Measurements from ENCODE around the gene LARP1. TPM values are rescaled to one million over a fixed set of nuclear protein-coding genes. Genes with fewer than 3 reads are reported as not detected.

The LARP1 gene
- polyA plus RNA-seq, 2 of the 4 experiments (the other 2 are of a cell fraction): 87.0 to 112 TPM

- TF ChIP-seq JUNB (IDR thresholded peaks at IDR 0.05) (no peak), FOXS1 (CRISPR knock-in tag; IDR thresholded peaks at IDR 0.05) (peak; percentile 85; the same call in 1 of the 2 replicates), HOXB13 (CRISPR knock-in tag; IDR thresholded peaks at IDR 0.05; ENCODE audit: low read depth) (peak; percentile 93), BCL3 (IDR thresholded peaks at IDR 0.05) (no peak; the same call in 1 of the 3 replicates), ELK1 (IDR thresholded peaks at IDR 0.05; ENCODE audit: low read depth, low read length) (no peak), CHD2 (IDR thresholded peaks at IDR 0.05; ENCODE audit: low read length, partially characterized antibody) (no peak), TFCP2L1 (CRISPR knock-in tag; IDR thresholded peaks at IDR 0.05) (peak; percentile 84; the same call in 1 of the 2 replicates), CBX2 (IDR thresholded peaks at IDR 0.05; ENCODE audit: borderline replicate concordance, low read depth) (no peak), CHD4 (IDR thresholded peaks at IDR 0.05; ENCODE audit: borderline replicate concordance) (no peak), FOSB (CRISPR knock-in tag; IDR thresholded peaks at IDR 0.05) (peak; percentile 79), MAX (IDR thresholded peaks at IDR 0.05) (peak; percentile 100), CBX8 (IDR thresholded peaks at IDR 0.05) (no peak), HOXB5 (CRISPR knock-in tag; IDR thresholded peaks at IDR 0.05) (peak; percentile 94; the same call in 1 of the 2 replicates), MAFK (IDR thresholded peaks at IDR 0.05; ENCODE audit: partially characterized antibody) (no peak), USF2 (IDR thresholded peaks at IDR 0.05) (peak; percentile 79), E2F6 (IDR thresholded peaks at IDR 0.05; ENCODE audit: borderline replicate concordance, low read depth) (peak; percentile 97), FOSL2 (IDR thresholded peaks at IDR 0.05) (no peak), FOSL2 (CRISPR knock-in tag; IDR thresholded peaks at IDR 0.05) (no peak; the same call in 1 of the 2 replicates), NFE2L2 (conservative IDR thresholded peaks at IDR 0.05; ENCODE audit: low read length) (no peak), HOXA7 (CRISPR knock-in tag; IDR thresholded peaks at IDR 0.05) (0 out of 2 replicates have a peak, but pooled peaks have one; percentile 65), HES2 (IDR thresholded peaks at IDR 0.05) (no peak), KDM1A (IDR thresholded peaks at IDR 0.05; ENCODE audit: low read depth) (0 out of 2 replicates have a peak, but pooled peaks have one; percentile 14), ZNF302 (CRISPR knock-in tag; IDR thresholded peaks at IDR 0.05) (0 out of 2 replicates have a peak, but pooled peaks have one; percentile 77), NPAS2 (CRISPR knock-in tag; IDR thresholded peaks at IDR 0.05; ENCODE audit: borderline replicate concordance) (peak; percentile 50), ZFP36 (IDR thresholded peaks at IDR 0.05; ENCODE audit: borderline replicate concordance, partially characterized antibody) (no peak), NR3C1 (IDR thresholded peaks at IDR 0.05) (no peak)
These were observed 467 bp upstream of the LARP1 start (continued) for GRCh38 chr5:154754460-154755360.

Data from A549 (cell line).